HepG2 (cell line): ENCODE data around the gene C5orf24. TPM values are rescaled to one million over a fixed set of nuclear protein-coding genes. Genes with fewer than 3 reads are reported as not detected.

Experiments
- BCL6 ChIP-seq: IDR thresholded peaks from 2 replicates; pipeline ENCODE4 v1.6.1; 2016; ENCODE audit warnings: missing genetic modification reagents, missing compliant biosample characterization
- CEBPB ChIP-seq: IDR thresholded peaks from 2 replicates; pipeline ENCODE4 v1.6.1; 2011; ENCODE audit warnings: low read depth, low read length, improper control_type of control experiment, borderline replicate concordance
- HES4 ChIP-seq: sonication (generic); formaldehyde crosslinking; IDR thresholded peaks from 2 replicates; pipeline ENCODE4 v1.9.0; 2021; ENCODE audit warnings: mild to moderate bottlenecking, missing genetic modification reagents, borderline replicate concordance
- KAT2B ChIP-seq: fragments of 150-350 bp; IDR thresholded peaks from 2 replicates; pipeline ENCODE4 v1.6.1; 2014; ENCODE audit warnings: low read depth, low read length, borderline replicate concordance
- NBN ChIP-seq: fragments of 450-650 bp; conservative IDR thresholded peaks from 2 replicates; pipeline ENCODE4 v1.6.1; 2017
- U2AF1 ChIP-seq: fragments of 200-400 bp; formaldehyde crosslinking; optimal IDR thresholded peaks from 2 replicates; pipeline ENCODE3; 2017; ENCODE audit warnings: mild to moderate bottlenecking, low read depth, low read length
- ZFP37 ChIP-seq: sonication (generic); formaldehyde crosslinking; IDR thresholded peaks from 2 replicates; pipeline ENCODE4 v1.4.0; 2020; ENCODE audit warnings: missing genetic modification reagents, borderline replicate concordance
- ZNF446 ChIP-seq: sonication (generic); formaldehyde crosslinking; IDR thresholded peaks from 2 replicates; pipeline ENCODE4 v1.5.0; 2020; ENCODE audit warnings: mild to moderate bottlenecking, missing genetic modification reagents
- ZNF7 ChIP-seq: IDR thresholded peaks from 2 replicates; pipeline ENCODE4 v1.6.1; 2016; ENCODE audit warnings: missing biosample characterization, missing genetic modification reagents
- ZNF720 ChIP-seq: sonication (generic); formaldehyde crosslinking; IDR thresholded peaks from 2 replicates; pipeline ENCODE4 v1.4.0; 2020; ENCODE audit warnings: missing genetic modification reagents
- polyA plus RNA-seq, 8 experiments: library from polyadenylated mRNA; depleted of rRNA in 3 of 8; stranded (reverse) in 7 of 8; unstranded in 1 of 8; fragments of >200 nt; fragmentation: Illumina TruSeq in 4 of 8; extraction: Trizol in 4 of 8; gene quantifications; 2 replicates each; pipeline versions ENCODE4 v1.2.1 to v1.2.3, GENCODE V29; 2011 to 2016; ENCODE audit warnings: low read depth in 4 of 8, missing spikeins in 1 of 8, mixed read lengths in 1 of 8; ENCODE audit not compliant: insufficient read depth in 1 of 8
- total RNA-seq, 5 experiments: library from RNA; depleted of rRNA; stranded (reverse); fragments of >200 nt; fragmentation: Illumina TruSeq; extraction: Trizol; gene quantifications; 2 replicates each; pipeline ENCODE4 v1.2.3, GENCODE V29; 2016; ENCODE audit warnings: low read depth in 1 of 5
- TF ChIP-seq, protein P1 (sequence below): sonication (generic); formaldehyde crosslinking; IDR thresholded peaks from 2 replicates; pipeline ENCODE4 v1.4.0; 2020; ENCODE audit warnings: missing genetic modification reagents
- TF ChIP-seq, protein P2 (sequence below): sonication (generic); formaldehyde crosslinking; IDR thresholded peaks from 2 replicates; pipeline ENCODE4 v1.4.0; 2020; ENCODE audit warnings: missing genetic modification reagents, mild to moderate bottlenecking, borderline replicate concordance
- TF ChIP-seq, protein P3 (sequence below): sonication (generic); formaldehyde crosslinking; IDR thresholded peaks from 2 replicates; pipeline ENCODE4; 2020; ENCODE audit warnings: missing genetic modification reagents, mild to moderate bottlenecking, borderline replicate concordance
- TF ChIP-seq, protein P4 (sequence below): IDR thresholded peaks from 2 replicates; pipeline ENCODE4 v1.6.1; 2016; ENCODE audit warnings: mild to moderate bottlenecking, missing biosample characterization, missing genetic modification reagents

The C5orf24 gene
- total and polyA plus RNA-seq, 2 of the 13 experiments (the other 11 are each of a cell fraction or from before 2014, with no cell fraction given) = 34.6 to 41.5 TPM

DNA sequence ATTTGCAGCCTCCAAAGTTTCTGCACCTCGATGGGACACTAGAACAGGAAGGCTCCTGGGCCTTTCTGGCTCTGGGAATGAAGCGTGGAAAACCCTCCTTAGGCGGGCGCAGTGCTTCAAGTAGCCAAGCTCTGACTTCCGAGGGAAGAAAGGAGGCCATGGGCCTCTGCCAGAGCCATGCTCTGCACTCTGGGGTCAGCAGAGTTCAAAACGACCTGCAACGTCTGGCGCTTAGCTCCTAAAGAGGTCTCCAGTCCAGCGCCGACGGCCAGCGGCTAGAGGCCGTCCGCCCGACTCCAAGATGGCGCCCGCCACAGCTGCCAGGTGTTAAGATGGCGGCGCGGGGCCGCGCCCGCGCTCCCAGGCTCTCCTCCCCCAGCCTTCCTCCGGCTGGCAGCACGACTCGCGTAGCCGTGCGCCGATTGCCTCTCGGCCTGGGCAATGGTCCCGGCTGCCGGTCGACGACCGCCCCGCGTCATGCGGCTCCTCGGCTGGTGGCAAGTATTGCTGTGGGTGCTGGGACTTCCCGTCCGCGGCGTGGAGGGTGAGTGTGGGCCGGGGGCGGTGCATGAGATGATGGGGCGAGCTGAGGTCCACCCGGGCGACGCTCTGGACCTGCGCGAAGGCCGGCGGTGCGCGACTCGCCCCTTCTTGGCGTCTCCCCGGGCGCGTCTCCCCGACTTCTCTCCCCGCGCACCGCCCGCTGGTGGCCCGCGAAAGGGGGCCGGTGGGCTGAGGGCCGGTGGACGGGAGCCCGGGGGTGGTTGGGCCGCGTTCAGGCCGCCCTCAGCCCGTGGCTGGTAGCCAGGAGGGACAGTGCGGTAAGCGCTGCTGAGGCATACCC lies 28.4 kb downstream of the C5orf24 start, which contains the start of gene TXNDC15 (continued):
- TF ChIP-seq CEBPB (no peak), ZNF446 (peak; percentile 84; the same call in 1 of the 2 replicates), BCL6 (peak; percentile 57), ZFP37 (peak; percentile 83; the same call in 1 of the 2 replicates), HES4 (peak; percentile 84; the same call in 1 of the 2 replicates), U2AF1 (peak; percentile 57), ZNF7 (CRISPR knock-in tag) (peak; percentile 20; the same call in 1 of the 2 replicates), NBN (no peak), ZNF720 (CRISPR knock-in tag) (no peak), KAT2B (no peak)
- TF ChIP-seq, protein P1, sequence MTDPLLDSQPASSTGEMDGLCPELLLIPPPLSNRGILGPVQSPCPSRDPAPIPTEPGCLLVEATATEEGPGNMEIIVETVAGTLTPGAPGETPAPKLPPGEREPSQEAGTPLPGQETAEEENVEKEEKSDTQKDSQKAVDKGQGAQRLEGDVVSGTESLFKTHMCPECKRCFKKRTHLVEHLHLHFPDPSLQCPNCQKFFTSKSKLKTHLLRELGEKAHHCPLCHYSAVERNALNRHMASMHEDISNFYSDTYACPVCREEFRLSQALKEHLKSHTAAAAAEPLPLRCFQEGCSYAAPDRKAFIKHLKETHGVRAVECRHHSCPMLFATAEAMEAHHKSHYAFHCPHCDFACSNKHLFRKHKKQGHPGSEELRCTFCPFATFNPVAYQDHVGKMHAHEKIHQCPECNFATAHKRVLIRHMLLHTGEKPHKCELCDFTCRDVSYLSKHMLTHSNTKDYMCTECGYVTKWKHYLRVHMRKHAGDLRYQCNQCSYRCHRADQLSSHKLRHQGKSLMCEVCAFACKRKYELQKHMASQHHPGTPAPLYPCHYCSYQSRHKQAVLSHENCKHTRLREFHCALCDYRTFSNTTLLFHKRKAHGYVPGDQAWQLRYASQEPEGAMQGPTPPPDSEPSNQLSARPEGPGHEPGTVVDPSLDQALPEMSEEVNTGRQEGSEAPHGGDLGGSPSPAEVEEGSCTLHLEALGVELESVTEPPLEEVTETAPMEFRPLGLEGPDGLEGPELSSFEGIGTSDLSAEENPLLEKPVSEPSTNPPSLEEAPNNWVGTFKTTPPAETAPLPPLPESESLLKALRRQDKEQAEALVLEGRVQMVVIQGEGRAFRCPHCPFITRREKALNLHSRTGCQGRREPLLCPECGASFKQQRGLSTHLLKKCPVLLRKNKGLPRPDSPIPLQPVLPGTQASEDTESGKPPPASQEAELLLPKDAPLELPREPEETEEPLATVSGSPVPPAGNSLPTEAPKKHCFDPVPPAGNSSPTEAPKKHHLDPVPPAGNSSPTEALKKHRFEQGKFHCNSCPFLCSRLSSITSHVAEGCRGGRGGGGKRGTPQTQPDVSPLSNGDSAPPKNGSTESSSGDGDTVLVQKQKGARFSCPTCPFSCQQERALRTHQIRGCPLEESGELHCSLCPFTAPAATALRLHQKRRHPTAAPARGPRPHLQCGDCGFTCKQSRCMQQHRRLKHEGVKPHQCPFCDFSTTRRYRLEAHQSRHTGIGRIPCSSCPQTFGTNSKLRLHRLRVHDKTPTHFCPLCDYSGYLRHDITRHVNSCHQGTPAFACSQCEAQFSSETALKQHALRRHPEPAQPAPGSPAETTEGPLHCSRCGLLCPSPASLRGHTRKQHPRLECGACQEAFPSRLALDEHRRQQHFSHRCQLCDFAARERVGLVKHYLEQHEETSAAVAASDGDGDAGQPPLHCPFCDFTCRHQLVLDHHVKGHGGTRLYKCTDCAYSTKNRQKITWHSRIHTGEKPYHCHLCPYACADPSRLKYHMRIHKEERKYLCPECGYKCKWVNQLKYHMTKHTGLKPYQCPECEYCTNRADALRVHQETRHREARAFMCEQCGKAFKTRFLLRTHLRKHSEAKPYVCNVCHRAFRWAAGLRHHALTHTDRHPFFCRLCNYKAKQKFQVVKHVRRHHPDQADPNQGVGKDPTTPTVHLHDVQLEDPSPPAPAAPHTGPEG (CRISPR knock-in tag) = peak; percentile 83; the same call in 1 of the 2 replicates
- TF ChIP-seq, protein P2, sequence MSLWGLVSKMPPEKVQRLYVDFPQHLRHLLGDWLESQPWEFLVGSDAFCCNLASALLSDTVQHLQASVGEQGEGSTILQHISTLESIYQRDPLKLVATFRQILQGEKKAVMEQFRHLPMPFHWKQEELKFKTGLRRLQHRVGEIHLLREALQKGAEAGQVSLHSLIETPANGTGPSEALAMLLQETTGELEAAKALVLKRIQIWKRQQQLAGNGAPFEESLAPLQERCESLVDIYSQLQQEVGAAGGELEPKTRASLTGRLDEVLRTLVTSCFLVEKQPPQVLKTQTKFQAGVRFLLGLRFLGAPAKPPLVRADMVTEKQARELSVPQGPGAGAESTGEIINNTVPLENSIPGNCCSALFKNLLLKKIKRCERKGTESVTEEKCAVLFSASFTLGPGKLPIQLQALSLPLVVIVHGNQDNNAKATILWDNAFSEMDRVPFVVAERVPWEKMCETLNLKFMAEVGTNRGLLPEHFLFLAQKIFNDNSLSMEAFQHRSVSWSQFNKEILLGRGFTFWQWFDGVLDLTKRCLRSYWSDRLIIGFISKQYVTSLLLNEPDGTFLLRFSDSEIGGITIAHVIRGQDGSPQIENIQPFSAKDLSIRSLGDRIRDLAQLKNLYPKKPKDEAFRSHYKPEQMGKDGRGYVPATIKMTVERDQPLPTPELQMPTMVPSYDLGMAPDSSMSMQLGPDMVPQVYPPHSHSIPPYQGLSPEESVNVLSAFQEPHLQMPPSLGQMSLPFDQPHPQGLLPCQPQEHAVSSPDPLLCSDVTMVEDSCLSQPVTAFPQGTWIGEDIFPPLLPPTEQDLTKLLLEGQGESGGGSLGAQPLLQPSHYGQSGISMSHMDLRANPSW (CRISPR knock-in tag) = 0 out of 2 replicates have a peak, but pooled peaks have one; percentile 75
- TF ChIP-seq, protein P3, sequence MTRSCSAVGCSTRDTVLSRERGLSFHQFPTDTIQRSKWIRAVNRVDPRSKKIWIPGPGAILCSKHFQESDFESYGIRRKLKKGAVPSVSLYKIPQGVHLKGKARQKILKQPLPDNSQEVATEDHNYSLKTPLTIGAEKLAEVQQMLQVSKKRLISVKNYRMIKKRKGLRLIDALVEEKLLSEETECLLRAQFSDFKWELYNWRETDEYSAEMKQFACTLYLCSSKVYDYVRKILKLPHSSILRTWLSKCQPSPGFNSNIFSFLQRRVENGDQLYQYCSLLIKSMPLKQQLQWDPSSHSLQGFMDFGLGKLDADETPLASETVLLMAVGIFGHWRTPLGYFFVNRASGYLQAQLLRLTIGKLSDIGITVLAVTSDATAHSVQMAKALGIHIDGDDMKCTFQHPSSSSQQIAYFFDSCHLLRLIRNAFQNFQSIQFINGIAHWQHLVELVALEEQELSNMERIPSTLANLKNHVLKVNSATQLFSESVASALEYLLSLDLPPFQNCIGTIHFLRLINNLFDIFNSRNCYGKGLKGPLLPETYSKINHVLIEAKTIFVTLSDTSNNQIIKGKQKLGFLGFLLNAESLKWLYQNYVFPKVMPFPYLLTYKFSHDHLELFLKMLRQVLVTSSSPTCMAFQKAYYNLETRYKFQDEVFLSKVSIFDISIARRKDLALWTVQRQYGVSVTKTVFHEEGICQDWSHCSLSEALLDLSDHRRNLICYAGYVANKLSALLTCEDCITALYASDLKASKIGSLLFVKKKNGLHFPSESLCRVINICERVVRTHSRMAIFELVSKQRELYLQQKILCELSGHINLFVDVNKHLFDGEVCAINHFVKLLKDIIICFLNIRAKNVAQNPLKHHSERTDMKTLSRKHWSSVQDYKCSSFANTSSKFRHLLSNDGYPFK = peak; percentile 91
- TF ChIP-seq, protein P4, sequence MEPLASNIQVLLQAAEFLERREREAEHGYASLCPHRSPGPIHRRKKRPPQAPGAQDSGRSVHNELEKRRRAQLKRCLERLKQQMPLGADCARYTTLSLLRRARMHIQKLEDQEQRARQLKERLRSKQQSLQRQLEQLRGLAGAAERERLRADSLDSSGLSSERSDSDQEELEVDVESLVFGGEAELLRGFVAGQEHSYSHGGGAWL (CRISPR knock-in tag) = peak; percentile 97
